Mesenchymal stem cell (in vitro differentiated cells and primary cell): Measurements from ENCODE around the gene CCDC70.

Experiments
- DNase-seq: peaks from one replicate; pipeline ENCODE4 v3.0.0-alpha.2; 2013
- H2AFZ ChIP-seq: one replicate; pipeline ENCODE4 v1.6.1; 2013; ENCODE audit warnings: low read depth, mild to moderate bottlenecking, control low read depth, inconsistent platforms, low read length, moderate library complexity
- H2AK5ac ChIP-seq: 2 replicates; pipeline ENCODE4 v1.6.1; 2013; ENCODE audit warnings: low read length, moderate library complexity, mild to moderate bottlenecking, inconsistent platforms; ENCODE audit not compliant: severe bottlenecking
- H2BK120ac ChIP-seq: one replicate; pipeline ENCODE4 v1.6.1; 2013; ENCODE audit warnings: low read depth, mild to moderate bottlenecking, inconsistent platforms, low read length, moderate library complexity
- H2BK12ac ChIP-seq, 2 experiments: one replicate each; pipeline ENCODE4 v1.6.1; 2013; ENCODE audit warnings: inconsistent platforms in 2 of 2, low read length in 2 of 2, mild to moderate bottlenecking in 2 of 2, moderate library complexity in 2 of 2, control low read depth in 1 of 2
- H2BK15ac ChIP-seq: one replicate; pipeline ENCODE4 v1.6.1; 2013; ENCODE audit warnings: mild to moderate bottlenecking, low read depth, inconsistent platforms; ENCODE audit not compliant: poor library complexity, severe bottlenecking
- H2BK5ac ChIP-seq: 2 replicates; pipeline ENCODE4 v1.6.1; 2013; ENCODE audit warnings: low read depth, mild to moderate bottlenecking, low read length, control low read depth, inconsistent platforms; ENCODE audit not compliant: poor library complexity, severe bottlenecking
- H3K14ac ChIP-seq, 2 experiments: one replicate each; pipeline ENCODE4 v1.6.1; 2013; ENCODE audit warnings: inconsistent platforms in 2 of 2, low read length in 2 of 2, control low read depth in 1 of 2, mild to moderate bottlenecking in 1 of 2, moderate library complexity in 1 of 2
- H3K18ac ChIP-seq, 2 experiments: one replicate each; pipeline ENCODE4 v1.6.1; 2013; ENCODE audit warnings: inconsistent platforms in 2 of 2, low read length in 2 of 2, control low read depth in 1 of 2, low read depth in 1 of 2, mild to moderate bottlenecking in 1 of 2
- H3K23ac ChIP-seq, 2 experiments: one replicate each; pipeline ENCODE4 v1.6.1; 2013; ENCODE audit warnings: inconsistent platforms in 2 of 2, low read length in 2 of 2, mild to moderate bottlenecking in 2 of 2, moderate library complexity in 2 of 2, control low read depth in 1 of 2
- H3K27ac ChIP-seq: 2 replicates; pipeline ENCODE4 v1.5.1; 2013; ENCODE audit warnings: mild to moderate bottlenecking, moderate library complexity, low read length, control low read depth, inconsistent platforms; ENCODE audit not compliant: poor library complexity, severe bottlenecking
- H3K27me3 ChIP-seq, 2 experiments: 2 replicates each; pipeline versions ENCODE4 v1.6.1 to v1.7.0; 2013; ENCODE audit warnings: low read length in 2 of 2, mild to moderate bottlenecking in 2 of 2, moderate library complexity in 2 of 2, control low read depth in 1 of 2, inconsistent platforms in 1 of 2; ENCODE audit not compliant: control insufficient read depth in 1 of 2, insufficient read depth in 1 of 2
- H3K36me3 ChIP-seq, 2 experiments: 2 replicates each; pipeline versions ENCODE4 v1.6.1 to v1.7.0; 2013; ENCODE audit warnings: low read length in 2 of 2, control low read depth in 1 of 2, inconsistent platforms in 1 of 2, low read depth in 1 of 2, mild to moderate bottlenecking in 1 of 2; ENCODE audit not compliant: insufficient read depth in 2 of 2, control insufficient read depth in 1 of 2
- H3K4ac ChIP-seq, 2 experiments: one replicate each; pipeline ENCODE4 v1.6.1; 2013; ENCODE audit warnings: inconsistent platforms in 2 of 2, low read length in 2 of 2, mild to moderate bottlenecking in 2 of 2, moderate library complexity in 2 of 2, control low read depth in 1 of 2, low read depth in 1 of 2
- H3K4me1 ChIP-seq: 2 replicates; pipeline ENCODE4 v1.6.1; 2013; ENCODE audit warnings: low read depth, low read length, control low read depth; ENCODE audit not compliant: control insufficient read depth, insufficient read depth
- H3K4me2 ChIP-seq: 2 replicates; pipeline ENCODE4 v1.6.1; 2013; ENCODE audit warnings: low read length, mild to moderate bottlenecking, inconsistent platforms; ENCODE audit not compliant: poor library complexity, severe bottlenecking
- H3K4me3 ChIP-seq, 2 experiments: 2 replicates each; pipeline versions ENCODE4 v1.5.1 to v1.7.0; 2013; ENCODE audit warnings: low read length in 2 of 2, mild to moderate bottlenecking in 2 of 2, control low read depth in 1 of 2, low read depth in 1 of 2; ENCODE audit not compliant: insufficient read depth in 1 of 2
- H3K79me1 ChIP-seq: replicated peaks from 2 replicates; pipeline ENCODE4 v1.6.1; 2013; ENCODE audit warnings: mild to moderate bottlenecking, control low read depth, low read length, inconsistent platforms; ENCODE audit not compliant: poor library complexity, severe bottlenecking
- H3K9ac ChIP-seq: 2 replicates; pipeline ENCODE4 v1.7.0; 2013; ENCODE audit warnings: mild to moderate bottlenecking, low read length, moderate library complexity
- H3K9me3 ChIP-seq: 2 replicates; pipeline ENCODE4 v1.7.0; 2013; ENCODE audit warnings: mild to moderate bottlenecking, low read length; ENCODE audit not compliant: control insufficient read depth
- H4K8ac ChIP-seq: one replicate; pipeline ENCODE4 v1.6.1; 2013; ENCODE audit warnings: inconsistent platforms, mild to moderate bottlenecking, low read length, moderate library complexity
- H4K91ac ChIP-seq: one replicate; pipeline ENCODE4 v1.6.1; 2013; ENCODE audit warnings: mild to moderate bottlenecking, low read length, inconsistent platforms
- WGBS: methylation state at CpG from one replicate; pipeline ENCODE4 v1.1.7; 2013; ENCODE audit warnings: mixed read lengths; 5-methylcytosine and 5-hydroxymethylcytosine counted together

CCDC70 gene

GRCh38 chr13:51856027-51856736, 5.6 kb upstream of the CCDC70 start:
- no peak overlapping the region for H3K4ac ChIP-seq
- no peak overlapping the region for H2BK120ac ChIP-seq
- no peak for DNase-seq
- H2BK5ac ChIP-seq: no peak overlapping the region
- no peaks in the 10 kb centered on the region for H3K4me1 ChIP-seq
- no peak overlapping the region for H2AFZ ChIP-seq
- WGBS: 98% methylated on average over 1 of the region's 1 CpG
- no peak overlapping the region for H3K4me2 ChIP-seq
- no peak overlapping the region for H3K9ac ChIP-seq
- H3K36me3 ChIP-seq: no peaks in the 10 kb centered on the region
- no peak overlapping the region for H2BK12ac ChIP-seq
- H4K8ac ChIP-seq: no peak overlapping the region
- no peak overlapping the region for H4K91ac ChIP-seq
- no peak overlapping the region for H3K23ac ChIP-seq
- no peak overlapping the region for H2AK5ac ChIP-seq
- H3K27ac ChIP-seq: no peak overlapping the region
- no peak overlapping the region for H3K4me3 ChIP-seq
- no peaks in the 10 kb centered on the region for H3K79me1 ChIP-seq
- H3K18ac ChIP-seq: no peak overlapping the region
- no peak overlapping the region for H3K14ac ChIP-seq
- no peak overlapping the region for H2BK15ac ChIP-seq
- no peaks in the 10 kb centered on the region for H3K9me3 ChIP-seq
- H3K27me3 ChIP-seq: peaks cover 5 to 16% of the 10 kb centered on the region in 2 experiments

GRCh38 chr13:51856998-51857397, 4.8 kb upstream of the CCDC70 start:
- Histone ChIP-seq H3K4me3 (no peak overlapping the region), H3K14ac (no peak overlapping the region), H2BK12ac (no peak overlapping the region), H2BK15ac (no peak overlapping the region), H3K9ac (no peak overlapping the region), H3K18ac (no peak overlapping the region), H4K8ac (no peak overlapping the region), H3K27me3 (peaks cover 5 to 16% of the 10 kb centered on the region in 2 experiments), H3K79me1 (no peaks in the 10 kb centered on the region), H4K91ac (no peak overlapping the region), H2AK5ac (no peak overlapping the region), H3K23ac (no peak overlapping the region), H3K27ac (no peak overlapping the region), H3K36me3 (no peaks in the 10 kb centered on the region), H3K4ac (no peak overlapping the region), H3K9me3 (no peaks in the 10 kb centered on the region), H2AFZ (no peak overlapping the region), H2BK120ac (no peak overlapping the region), H3K4me2 (no peak overlapping the region), H3K4me1 (no peaks in the 10 kb centered on the region), H2BK5ac (no peak overlapping the region)
- no CpG with 5 or more reads among the region's 1 CpG for WGBS
- DNase-seq: no peak

GRCh38 chr13:51858433-51859247, 3.1 kb upstream of the CCDC70 start:
- Histone ChIP-seq H2AFZ (no peak overlapping the region), H2AK5ac (no peak overlapping the region), H3K27me3 (peaks cover 8 to 16% of the 10 kb centered on the region in 2 experiments), H3K4me2 (no peak overlapping the region), H3K14ac (no peak overlapping the region), H2BK15ac (no peak overlapping the region), H3K23ac (no peak overlapping the region), H3K9ac (no peak overlapping the region), H2BK5ac (no peak overlapping the region), H3K27ac (no peak overlapping the region), H3K18ac (no peak overlapping the region), H3K4me1 (no peaks in the 10 kb centered on the region), H4K91ac (no peak overlapping the region), H3K4ac (no peak overlapping the region), H3K9me3 (no peaks in the 10 kb centered on the region), H3K4me3 (no peak overlapping the region), H2BK120ac (no peak overlapping the region), H4K8ac (no peak overlapping the region), H3K79me1 (no peaks in the 10 kb centered on the region), H2BK12ac (no peak overlapping the region), H3K36me3 (no peaks in the 10 kb centered on the region)
- WGBS: 43% methylated on average over 10 of the region's 11 CpGs
- DNase-seq: no peak

GRCh38 chr13:51862957-51863356, 1.2 kb downstream of the CCDC70 start:
- Histone ChIP-seq H3K23ac (no peak overlapping the region), H2BK12ac (no peak overlapping the region)
- WGBS: 91% methylated on average over 7 of the region's 7 CpGs

More at GRCh38 chr13:51862957-51863356, 1.2 kb downstream of the CCDC70 start:
- Histone ChIP-seq H3K27me3 (peaks cover 5 to 25% of the 10 kb centered on the region in 2 experiments), H3K36me3 (no peaks in the 10 kb centered on the region), H3K4ac (no peak overlapping the region), H4K8ac (no peak overlapping the region), H3K4me2 (no peak overlapping the region), H3K4me3 (no peak overlapping the region), H2BK15ac (no peak overlapping the region), H2AK5ac (no peak overlapping the region), H2BK120ac (no peak overlapping the region), H3K79me1 (no peaks in the 10 kb centered on the region), H3K9ac (no peak overlapping the region), H3K9me3 (no peaks in the 10 kb centered on the region), H3K14ac (no peak overlapping the region), H3K4me1 (no peaks in the 10 kb centered on the region), H3K18ac (no peak overlapping the region), H3K27ac (no peak overlapping the region), H4K91ac (no peak overlapping the region), H2AFZ (no peak overlapping the region), H2BK5ac (no peak overlapping the region)
- DNase-seq: no peak
